Measurements from ENCODE around the gene ZNF77.
"Not testable (repeated sequence)": the region's sequence is repeated elsewhere in the genome, so short reads cannot be mapped to it uniquely, and the experiment has no call there.

Gene ZNF77

GRCh38 chr19:2964874-2965273, 20.1 kb upstream of the ZNF77 start:
- H3K4me1 Mint-ChIP-seq = no peaks in the 10 kb centered on the region
- peaks cover 74% of the 10 kb centered on the region for H3K27me3 Mint-ChIP-seq (ENCODE audit: low read depth, poor library complexity)
- no peaks in the 10 kb centered on the region for H3K36me3 Mint-ChIP-seq (ENCODE audit: low read depth)
- no peak overlapping the region for H3K27ac Mint-ChIP-seq
- TF ChIP-seq CTCF (IDR thresholded peaks at IDR 0.05) = no peak
- no peak for DNase-seq
- no peak overlapping the region for H3K4me3 Mint-ChIP-seq
- H3K9me3 Mint-ChIP-seq = peaks cover 15% of the 10 kb centered on the region

GRCh38 chr19:2963631-2964030, 18.9 kb upstream of the ZNF77 start:
- not testable (repeated sequence) for H3K4me3 Mint-ChIP-seq; H3K4me1 Mint-ChIP-seq; H3K27ac Mint-ChIP-seq; H3K36me3 Mint-ChIP-seq (ENCODE audit: low read depth); DNase-seq
- Mint-ChIP-seq H3K27me3 (ENCODE audit: low read depth, poor library complexity) (peaks cover 72% of the 10 kb centered on the region), H3K9me3 (peaks cover 15% of the 10 kb centered on the region)

GRCh38 chr19:2963122-2963521, 18.4 kb upstream of the ZNF77 start:
- peaks cover 72% of the 10 kb centered on the region for H3K27me3 Mint-ChIP-seq (ENCODE audit: low read depth, poor library complexity)
- no peak overlapping the region for H3K4me3 Mint-ChIP-seq
- H3K36me3 Mint-ChIP-seq (ENCODE audit: low read depth) = no peaks in the 10 kb centered on the region
- no peak for DNase-seq
- no peak for TF ChIP-seq CTCF (IDR thresholded peaks at IDR 0.05)
- H3K9me3 Mint-ChIP-seq = peaks cover 12% of the 10 kb centered on the region
- no peaks in the 10 kb centered on the region for H3K4me1 Mint-ChIP-seq
- H3K27ac Mint-ChIP-seq = no peak overlapping the region

GRCh38 chr19:2962018-2962670, 17.4 kb upstream of the ZNF77 start:
- peak; percentile 70 for TF ChIP-seq CTCF (IDR thresholded peaks at IDR 0.05)
- Mint-ChIP-seq H3K27me3 (ENCODE audit: low read depth, poor library complexity) (peaks cover 72% of the 10 kb centered on the region), H3K9me3 (peaks cover 10% of the 10 kb centered on the region), H3K4me1 (no peaks in the 10 kb centered on the region), H3K36me3 (ENCODE audit: low read depth) (no peaks in the 10 kb centered on the region), H3K27ac (no peak overlapping the region), H3K4me3 (no peak overlapping the region)
- peak; percentile 61 for DNase-seq

DNA sequence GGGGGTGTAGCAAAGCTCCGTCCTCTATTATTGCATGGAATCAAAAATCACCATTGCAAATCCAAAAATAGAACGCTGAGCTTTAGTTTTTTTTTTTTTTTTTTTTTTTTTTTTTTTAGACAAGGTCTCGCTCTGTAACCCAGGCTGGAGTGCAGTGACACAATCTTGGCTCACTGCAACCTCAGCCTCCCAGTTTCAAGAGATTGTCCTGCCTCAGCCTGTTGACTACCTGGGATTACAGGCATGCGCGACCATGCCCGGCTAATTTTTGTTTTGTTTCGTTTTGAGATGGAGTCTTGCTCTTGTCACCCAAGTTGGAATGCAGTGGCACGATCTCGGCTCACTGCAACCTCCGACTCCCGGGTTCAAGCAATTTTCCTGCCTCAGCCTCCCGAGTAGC, 15.3 kb upstream of the ZNF77 start:
- peaks cover 4% of the 10 kb centered on the region for H3K9me3 Mint-ChIP-seq

GRCh38 chr19:2957160-2957559, 12.4 kb upstream of the ZNF77 start:
- Mint-ChIP-seq H3K27ac (no peak overlapping the region), H3K4me1 (no peaks in the 10 kb centered on the region), H3K36me3 (ENCODE audit: low read depth) (no peaks in the 10 kb centered on the region), H3K27me3 (ENCODE audit: low read depth, poor library complexity) (peaks cover 53% of the 10 kb centered on the region), H3K4me3 (no peak overlapping the region), H3K9me3 (no peaks in the 10 kb centered on the region)
- no peak for TF ChIP-seq CTCF (IDR thresholded peaks at IDR 0.05)
- DNase-seq = no peak

More for the DNA sequence above, 15.3 kb upstream of the ZNF77 start:
- Mint-ChIP-seq H3K27me3 (ENCODE audit: low read depth, poor library complexity) (peaks cover 64% of the 10 kb centered on the region), H3K36me3 (ENCODE audit: low read depth) (no peaks in the 10 kb centered on the region), H3K27ac (no peak overlapping the region), H3K4me1 (no peaks in the 10 kb centered on the region), H3K4me3 (no peak overlapping the region)
- TF ChIP-seq CTCF (IDR thresholded peaks at IDR 0.05) = no peak
- no peak for DNase-seq
